NCI-H524 treated with DMSO at 0.1 percent for 48 hours (cell line): ENCODE results near the gene DYNLT1.
"Not testable (repeated sequence)": the region's sequence is repeated elsewhere in the genome, so short reads cannot be mapped to it uniquely, and the experiment has no call there.

Experiments
- DNase-seq: peaks from one replicate; lab custom pipeline; 2025; lab: John Stamatoyannopoulos, UW

Gene DYNLT1

DNA sequence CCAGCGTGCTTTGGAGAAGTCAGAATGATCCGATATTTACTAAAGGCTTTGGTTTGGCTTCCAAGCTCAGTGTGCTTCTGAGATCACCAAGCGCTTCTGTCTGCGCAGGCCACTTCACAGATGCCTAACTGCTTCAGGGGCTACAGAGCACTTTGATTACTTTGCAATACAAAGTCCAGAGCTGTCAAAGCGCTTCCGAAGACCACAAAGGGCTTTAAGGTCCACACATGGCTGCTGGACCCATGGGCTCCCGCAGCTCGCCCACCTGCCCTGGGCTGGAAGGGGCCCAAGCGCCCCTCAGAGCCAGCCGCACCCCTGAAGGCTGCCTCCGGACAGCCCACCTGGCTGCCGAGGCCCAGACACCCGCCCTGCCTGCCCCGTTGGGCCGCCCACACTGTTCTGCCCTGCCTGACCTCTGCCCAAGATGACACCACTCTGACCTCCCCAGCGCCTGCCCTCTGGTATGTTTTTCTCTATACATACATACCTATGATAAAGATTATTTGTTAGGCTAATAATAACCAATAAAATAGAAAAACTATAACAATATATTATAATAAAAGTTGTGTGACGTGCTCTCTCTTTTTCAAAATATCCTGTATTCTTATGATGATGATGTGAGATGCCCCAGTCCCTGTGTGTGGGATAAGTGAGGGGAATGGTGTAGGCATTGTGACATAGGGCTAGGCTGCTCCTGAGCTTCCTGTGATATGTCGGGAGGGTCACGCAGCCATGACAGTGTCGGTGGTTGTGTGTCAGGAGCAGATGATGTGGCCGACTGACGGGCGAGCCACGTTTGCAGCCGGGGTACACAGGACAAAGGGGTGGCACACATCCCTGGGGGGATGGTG, 22.6 kb downstream of the DYNLT1 start:
- DNase-seq = no peak

DNA sequence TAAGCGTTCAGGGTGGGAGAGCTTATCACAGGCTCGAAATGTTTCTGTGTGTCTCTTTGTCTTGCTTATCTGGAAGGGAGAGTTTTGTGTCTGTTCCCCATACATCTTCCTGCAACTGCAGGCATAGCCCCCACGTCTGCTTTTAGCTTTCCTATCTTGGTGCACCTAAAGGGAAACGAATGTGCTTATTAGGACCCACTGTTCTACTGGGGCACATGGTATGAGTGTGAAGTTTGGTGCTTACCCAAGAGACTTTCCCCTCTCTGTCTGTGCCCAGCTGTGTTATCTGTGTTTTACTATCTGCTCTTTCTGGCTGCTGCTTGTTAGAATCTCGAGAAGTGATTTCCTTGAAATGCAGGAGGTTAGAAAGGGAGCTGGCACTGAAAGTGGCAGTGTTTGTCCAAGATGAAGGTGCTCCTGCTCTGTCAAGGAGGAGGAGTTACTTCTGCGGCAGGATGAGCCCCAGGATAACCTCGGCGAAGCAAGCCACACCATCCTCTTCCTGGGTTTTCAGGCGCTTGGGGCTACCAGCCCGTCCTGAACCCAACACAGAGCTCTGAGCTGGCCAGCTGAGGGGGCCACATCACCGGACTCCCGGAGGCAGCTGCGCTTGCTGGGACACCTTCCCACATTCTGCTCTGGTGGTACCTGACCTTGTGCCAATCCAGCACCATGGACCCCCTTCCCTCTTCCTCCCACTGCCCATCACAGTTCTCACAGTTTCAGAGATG, 23.4 kb downstream of the DYNLT1 start:
- DNase-seq = no peak

DNA sequence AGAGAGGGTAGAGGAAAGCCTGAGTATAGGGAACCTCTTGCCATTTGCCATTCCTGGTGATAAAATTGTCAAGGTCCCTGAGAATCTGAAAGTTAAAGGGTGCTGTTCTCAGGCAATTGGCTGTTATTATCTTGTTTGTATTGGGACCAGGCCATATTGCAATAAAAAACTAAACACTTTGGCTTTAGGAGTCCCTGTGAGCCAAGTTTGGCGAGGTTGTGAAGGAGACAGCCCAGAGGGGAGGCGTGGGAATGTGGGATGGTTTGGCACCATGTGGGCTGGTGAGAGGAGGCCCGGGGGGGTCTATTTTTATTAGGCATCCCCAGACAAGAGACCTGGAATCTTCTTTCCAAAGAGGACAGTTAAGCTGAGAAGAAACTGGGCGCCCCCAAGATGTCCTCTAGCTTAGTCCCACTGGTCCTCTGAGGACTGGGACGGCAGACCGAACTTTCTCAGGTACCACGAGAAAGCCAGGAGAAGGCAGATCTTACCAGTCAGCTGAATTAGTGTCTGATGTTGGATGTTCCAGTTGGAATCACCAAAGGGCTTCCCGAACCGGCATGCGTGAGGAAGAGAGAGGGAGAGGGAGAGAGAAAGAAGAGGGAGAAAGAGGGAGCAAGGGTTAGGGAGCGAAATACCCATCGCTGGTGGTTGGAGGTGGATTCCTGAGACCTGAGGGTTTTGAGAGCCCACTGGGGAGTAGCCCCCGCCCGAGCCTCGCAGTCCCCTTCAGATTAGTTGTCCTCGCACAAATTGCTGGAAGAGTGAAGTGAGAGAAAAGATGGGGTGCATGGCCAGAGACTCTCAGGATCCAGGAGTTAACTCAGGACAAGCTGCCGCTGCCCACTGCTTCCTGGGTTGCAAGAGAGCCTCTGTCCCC, 24.4 kb downstream of the DYNLT1 start:
- DNase-seq = no peak

DNA sequence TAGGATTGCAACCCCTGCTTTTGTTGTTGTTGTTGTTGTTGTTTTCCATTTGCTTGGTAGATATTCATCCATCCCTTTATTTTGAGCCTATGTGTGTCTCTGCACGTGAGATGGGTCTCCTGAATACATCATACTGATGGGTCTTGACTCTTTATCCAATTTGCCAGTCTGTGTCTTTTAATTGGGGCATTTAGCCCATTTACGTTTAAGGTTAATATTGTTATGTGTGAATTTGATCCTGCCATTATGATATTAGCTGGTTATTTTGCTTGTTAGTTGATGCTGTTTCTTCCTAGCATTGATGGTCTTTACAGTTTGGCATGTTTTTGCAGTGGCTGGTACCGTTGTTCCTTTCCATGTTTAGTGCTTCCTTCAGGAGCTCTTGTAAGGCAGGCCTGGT, 26.3 kb downstream of the DYNLT1 start:
- not testable (repeated sequence) for DNase-seq

DNA sequence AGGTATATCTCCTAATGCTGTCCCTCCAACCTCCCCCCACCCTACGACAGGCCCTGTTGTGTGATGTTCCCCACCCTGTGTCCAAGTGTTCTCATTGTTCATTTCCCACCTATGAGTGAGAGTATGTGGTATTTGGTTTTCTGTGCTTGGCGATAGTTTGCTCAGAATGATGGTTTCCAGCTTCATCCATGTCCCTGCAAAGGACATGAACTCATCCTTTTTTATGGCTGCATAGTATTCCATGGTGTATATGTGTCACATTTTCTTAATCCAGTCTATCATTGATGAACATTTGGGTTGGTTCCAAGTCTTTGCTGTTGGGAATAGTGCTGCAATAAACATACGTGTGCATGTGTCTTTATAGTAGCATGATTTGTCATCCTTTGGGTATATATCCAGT, 29.9 kb downstream of the DYNLT1 start:
- DNase-seq = not testable (repeated sequence)

DNA sequence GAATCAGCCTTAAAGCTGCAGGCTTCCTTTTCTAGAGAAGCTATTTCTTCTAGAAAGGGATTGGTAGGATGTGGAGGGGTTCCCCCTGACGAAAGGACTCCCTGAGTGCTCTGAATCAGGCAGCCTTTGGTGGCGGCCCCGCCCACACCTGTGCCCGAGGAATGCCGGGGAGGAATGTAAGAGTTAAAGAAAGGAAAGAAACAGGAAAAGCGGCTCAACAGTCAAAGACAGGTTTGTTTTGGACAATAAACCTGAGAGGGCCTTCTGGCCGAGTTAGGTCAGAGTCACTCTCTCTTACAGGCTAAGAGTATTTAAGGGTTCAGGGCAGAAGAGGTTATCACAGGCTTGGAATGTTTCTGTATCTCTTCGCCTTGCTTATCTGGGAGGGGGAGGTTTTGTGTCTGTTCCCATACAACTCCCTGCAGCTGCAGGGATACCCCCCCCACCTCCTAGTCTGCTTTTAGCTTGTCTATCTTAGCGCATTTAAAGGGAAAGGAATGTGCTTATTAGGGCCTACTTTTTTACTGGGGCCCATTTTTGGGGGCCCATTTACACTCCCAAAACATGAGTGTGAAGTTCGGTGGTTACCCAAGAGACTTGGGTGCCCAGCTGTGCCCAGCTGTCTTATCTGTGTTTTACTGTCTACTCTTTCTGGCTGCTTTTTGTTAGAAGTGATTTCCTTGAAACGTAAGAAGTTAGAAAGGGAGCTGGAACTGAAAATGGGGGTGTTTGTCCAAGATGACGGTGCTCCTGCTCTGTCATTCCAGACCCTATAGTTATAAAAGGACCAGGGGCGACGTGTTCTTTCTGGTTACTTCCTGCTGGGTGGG, 32.8 kb downstream of the DYNLT1 start:
- no peak for DNase-seq

DNA sequence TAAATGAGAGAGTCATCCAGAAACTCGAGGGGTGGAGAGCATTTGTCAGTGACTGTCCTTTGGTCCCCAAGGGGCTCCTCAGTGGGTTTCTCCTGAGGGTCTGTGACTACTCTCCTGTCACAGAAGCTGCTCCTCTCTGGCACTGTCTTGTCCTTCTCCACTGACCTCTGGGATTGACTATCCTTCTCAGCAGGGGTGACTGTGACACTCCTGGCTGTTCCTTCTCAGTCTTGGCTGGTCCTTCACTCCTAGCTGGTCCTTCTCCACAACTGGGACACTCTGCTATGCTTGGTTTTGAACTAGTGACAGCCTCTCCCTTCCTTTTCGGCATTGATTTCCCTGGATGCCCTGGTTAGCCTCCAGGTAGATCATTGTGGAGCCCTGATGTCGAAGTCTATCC, 33.5 kb downstream of the DYNLT1 start:
- no peak for DNase-seq

DNA sequence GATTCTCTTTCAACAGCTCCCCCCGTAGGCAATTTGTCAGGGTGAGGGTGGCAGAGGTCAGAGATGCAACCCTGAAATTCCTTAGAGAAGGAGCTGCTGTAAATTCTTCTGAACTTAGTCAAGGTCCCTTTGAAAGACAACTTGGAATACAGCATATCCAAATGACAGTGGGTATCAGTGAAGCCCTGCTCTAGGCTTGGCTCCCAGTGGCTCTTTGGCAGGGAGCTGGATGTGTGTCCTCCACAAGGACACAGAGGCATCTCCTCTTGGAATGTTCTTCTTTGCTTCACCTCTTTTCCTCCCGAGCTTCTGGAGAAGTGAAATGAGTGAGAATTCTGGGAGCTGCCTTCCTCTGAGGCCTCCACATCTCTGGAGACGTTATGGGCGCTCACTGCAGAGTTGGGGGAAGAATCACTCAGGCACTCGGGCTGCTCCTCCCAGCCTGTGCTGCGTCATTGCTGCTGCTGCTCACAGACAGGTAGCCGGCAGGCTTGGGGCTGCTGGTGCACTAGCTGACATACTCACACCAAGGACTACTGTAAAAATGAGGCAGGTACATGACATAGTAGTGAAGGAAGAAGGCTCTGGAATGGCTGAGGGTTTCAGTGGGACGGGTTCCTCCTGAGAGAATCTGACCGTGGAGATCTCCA, 34.1 kb downstream of the DYNLT1 start:
- DNase-seq = no peak

DNA sequence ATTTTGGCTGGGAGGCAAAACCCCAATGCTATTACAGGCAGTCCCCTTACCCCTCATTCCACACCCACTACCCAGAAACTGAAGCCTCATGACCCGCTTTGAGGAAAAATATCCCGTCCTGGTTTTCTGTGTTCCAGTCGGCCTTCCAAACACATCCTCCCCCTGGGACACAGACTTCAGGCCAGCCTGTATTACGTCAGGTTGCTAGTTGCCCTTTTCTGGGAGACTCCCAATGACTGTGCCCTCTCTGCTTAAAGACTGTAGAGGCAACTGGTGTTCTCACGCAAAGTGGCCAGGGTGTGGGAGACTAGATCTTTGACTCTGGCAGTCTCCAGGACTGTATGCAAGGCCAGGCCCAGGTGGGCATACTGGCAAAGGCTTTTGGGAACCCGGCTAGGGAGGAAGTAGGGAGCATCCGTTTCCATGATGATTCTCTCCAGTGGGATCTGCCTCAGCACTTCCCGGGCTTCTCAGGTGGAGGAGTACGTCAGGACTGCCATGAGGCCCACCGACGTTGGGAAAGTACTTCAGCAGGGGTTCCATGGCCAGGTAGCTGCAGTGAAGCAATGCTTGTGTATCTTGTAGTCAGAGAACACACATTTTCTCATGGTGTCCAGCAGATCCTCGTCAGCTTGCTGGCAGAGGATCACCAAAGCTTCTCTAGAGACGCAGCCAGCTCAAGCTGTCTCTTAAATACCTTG, 34.9 kb downstream of the DYNLT1 start:
- no peak for DNase-seq

DNA sequence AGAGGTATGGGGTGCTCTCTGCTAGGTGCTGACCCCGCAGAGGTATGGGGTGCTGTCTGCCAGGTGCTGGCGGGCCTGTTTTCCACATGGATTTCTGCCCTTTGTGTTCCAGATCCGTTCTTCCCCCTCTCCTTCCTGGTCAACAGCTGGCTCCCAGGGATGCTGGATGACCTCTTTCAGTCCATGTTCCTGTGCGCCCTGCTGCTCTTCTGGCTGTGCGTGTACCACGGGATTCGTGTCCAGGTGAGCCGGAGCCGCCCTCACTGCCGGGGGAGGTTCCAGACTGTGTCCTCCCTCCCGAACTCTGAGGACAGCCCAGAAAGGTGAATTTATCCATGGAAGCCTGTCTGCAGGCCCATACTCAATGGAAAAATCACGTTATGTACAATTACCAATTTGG, 36.3 kb downstream of the DYNLT1 start:
- DNase-seq = no peak

DNA sequence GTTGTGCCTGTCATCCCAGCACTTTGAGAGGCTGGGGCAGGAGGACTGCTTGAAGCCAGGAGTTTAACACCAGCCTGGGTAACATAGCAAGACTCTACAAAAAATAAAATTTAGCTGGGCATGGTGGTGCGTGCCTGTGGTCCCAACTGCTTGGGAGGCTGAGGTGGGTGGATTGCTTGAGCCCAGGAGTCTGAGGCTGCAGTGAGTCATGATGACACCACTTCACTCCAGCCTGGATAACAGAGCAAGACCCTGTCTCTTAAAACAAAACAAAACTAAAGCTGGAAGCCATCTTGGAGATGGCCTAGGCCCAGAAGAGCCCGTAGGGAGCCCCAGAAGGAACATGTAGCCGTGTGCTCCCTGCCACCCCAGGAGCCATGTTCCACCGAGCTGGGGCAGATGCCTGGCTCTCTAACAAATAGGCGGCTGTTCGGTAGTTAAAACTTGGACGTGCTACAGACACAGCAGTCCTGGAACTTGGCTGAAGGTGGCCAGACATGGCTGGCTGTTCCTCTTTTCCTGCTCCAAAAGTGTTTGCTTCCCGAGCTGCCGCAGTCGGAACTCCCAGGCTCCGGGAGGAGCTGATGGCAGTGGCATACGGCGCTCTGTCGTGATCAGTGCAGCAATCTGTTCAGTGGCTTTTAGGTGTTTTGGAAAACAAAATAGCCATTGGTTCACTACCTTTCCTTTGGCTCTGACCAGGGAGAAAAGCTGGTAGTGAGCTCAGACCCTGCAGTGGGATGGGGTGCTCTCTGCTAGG, 37.0 kb downstream of the DYNLT1 start:
- DNase-seq = no peak

DNA sequence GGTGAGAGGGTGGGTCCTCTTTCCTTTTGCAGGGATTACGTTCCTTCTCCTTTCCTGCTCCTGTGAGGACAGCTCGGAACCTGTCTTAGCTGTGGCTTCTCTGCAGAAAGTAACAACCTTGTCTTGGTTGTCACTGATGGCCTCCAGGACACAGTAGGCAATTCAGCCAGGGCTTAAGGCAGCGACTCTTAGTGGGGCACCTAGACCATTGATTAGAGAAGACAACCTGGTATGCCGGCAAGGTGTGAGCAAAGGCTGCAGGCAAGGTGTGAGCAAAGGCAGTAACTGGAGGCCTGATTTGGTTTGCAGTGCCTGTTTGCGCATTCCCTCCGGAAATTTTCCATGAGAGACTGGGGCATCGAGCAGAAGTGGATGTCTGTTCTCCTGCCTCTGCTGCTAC, 37.6 kb downstream of the DYNLT1 start:
- DNase-seq = no peak

DNA sequence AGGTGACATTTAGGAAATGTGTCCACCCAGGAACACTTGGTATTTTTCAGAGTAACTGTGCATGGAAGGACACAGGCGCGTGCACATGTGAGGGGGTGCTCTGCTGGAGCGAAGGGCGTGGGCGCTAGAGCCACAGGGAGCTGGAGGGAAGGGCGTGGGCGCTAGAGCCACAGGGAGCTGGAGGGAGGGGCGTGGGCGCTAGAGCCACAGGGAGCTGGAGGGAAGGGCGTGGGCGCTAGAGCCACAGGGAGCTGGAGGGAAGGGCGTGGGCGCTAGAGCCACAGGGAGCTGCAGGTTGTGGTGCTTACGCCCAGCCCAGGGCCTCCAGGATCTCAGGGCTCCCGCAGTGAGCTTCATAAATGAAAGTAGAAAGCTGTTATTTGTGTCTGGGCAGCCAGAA, 38.5 kb downstream of the DYNLT1 start:
- not testable (repeated sequence) for DNase-seq

DNA sequence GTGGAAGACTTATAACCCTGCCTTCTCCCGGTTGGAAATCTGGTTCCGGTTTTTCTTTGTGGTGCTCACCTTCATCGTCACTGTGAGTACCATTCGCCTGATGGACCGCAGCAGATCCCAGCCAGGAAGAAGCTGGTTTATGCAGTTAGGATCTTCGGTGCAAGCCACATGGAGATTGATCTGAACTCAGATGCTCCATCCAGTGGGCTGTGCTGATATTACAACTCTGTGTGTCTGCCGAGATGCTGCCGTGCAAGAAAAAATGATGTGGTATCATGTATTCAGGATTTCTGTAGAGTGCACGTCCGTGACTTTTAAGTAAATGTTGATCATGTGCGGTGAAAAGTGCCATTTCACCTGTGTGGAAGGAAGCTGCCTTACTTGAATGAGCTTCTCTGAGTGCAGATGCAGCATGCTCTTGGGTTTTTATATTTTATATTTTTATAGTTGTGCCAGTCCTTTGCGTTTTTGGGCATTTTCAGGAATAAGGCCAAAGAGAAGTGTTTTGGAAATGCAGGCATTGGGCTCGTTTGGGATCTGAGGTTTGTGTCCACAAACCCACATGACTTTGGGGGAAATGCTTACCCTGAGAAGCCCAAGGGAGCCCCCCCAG, 39.2 kb downstream of the DYNLT1 start:
- peak; percentile 61 for DNase-seq

DNA sequence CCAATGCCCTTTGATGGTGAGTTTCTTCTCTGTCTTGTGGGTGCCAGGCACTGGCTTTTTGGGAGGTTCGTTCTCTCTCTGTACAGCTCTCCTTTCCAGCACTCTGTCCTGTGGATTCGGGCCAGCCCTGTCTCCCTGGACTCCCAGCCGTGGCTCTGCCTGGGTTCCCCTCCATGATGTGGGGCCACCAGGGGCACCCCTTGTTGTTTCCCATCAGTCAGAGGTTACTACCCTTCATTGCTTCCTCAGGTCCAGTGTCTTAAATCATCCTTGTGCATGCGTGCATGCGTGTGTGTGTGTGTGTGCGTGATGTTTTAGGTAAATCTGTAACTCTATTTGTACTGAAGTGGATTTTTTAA, 40.5 kb downstream of the DYNLT1 start:
- no peak for DNase-seq

DNA sequence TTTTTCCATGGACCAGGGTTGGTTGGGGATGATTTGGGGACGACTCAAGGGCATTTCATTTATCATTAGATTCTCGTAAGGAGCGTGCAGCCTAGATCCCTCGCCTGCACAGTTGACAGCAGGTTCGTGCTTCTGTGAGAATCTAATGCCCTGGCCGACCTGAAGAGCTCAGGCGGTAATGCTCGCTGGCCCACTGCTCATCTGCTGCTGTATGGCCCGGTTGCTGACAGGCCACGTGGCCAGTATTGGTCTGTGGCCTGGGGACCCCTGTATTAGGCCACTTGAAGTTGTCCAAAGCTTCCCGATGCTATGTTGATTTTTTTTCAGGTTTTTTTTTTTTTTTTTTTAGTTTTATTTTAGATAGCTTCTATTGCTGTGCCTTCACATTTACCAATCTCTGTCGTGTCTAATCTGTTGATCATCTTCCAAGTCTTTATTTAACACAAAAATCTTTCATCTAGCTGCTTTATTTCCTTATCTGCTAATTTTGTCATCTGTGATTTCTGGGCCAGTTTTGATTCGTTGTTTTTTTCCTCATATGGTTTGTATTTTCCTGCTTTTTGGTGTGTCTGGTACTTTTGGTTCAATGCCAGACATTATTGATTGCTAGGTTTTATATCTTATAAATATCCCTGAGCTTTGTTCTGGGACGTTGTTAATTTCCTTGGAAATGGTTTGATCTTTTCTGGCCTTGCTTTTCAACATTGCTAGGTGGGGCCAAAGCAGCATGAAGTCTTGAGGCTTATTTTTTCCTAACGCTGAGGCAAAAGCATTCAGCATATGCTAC, 41.1 kb downstream of the DYNLT1 start:
- DNase-seq = no peak

DNA sequence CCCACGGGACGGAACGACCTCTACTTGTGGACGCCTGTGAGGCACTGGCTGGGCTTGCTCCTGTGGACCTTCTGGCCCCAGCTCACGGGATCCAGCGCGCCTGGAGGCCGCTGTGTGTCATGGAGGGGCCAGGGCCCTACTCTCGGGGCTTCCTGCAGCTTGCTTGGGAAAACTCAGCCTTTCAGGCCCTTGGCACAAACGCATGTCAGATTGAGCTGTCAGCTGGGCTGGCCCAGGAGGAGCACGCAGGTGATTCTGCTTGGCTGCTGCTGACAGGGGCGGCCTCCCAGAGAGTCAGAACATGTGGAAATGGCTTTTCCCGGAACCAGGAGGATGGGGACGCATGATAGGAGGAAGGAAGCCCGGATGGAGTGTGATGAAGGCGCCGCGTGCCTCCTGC, 44.9 kb downstream of the DYNLT1 start:
- no peak for DNase-seq

DNA sequence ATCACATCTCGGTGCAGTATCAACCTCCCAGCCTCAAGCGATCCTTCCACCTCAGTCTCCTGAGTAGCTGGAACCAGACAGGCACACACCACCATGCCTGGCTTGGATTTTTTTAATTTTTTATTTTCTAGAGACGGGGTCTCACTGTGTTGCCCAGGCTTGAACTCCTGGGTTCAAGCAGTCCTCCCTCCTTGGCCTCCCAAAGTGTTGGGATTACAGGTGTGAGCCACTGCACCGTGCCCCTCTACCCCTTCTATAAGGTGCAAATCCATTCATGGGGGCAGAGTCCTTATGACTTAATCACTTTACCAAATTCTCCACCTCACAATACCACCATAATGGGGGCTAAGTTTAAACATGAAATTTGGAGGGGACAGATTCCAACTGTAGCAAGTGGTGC, 47.0 kb downstream of the DYNLT1 start:
- no peak for DNase-seq

DNA sequence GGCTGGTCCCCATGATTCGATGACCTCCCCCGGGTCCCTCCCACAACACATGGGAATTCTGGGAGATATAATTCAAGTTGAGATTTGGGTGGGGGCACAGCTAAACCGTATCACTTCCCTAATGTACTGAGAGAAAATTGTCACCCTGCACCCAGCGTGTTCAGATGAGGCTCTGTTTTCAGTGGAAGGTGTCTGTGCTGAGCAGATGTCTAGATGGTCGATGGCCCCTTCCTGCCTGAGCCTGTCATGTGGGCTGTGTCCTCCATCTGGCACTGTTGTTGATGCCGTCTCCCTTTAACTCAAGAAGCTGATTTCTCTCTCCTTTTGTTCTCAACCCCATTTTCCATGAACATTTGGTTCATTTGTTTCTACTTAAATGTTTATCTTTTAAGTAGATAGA, 47.7 kb downstream of the DYNLT1 start:
- DNase-seq = peak; percentile 99
